H1 (cell line): ENCODE data around the gene MAPT. TPM values are rescaled to one million over a fixed set of nuclear protein-coding genes. Genes with fewer than 3 reads are reported as not detected.

ENCODE experiments used
- CTCF ChIA-PET: fragments of 300-600 bp; sonication (Branson Sonifier 250); formaldehyde crosslinking; loops from one replicate; lab custom pipeline; 2021; ENCODE audit not compliant: partially characterized antibody; lab: Charles Lee
- POLR2A ChIA-PET: fragments of 300-600 bp; sonication (Branson Sonifier 250); formaldehyde crosslinking; loops from one replicate; lab custom pipeline; 2021; ENCODE audit warnings: inconsistent platforms; ENCODE audit not compliant: partially characterized antibody; lab: Charles Lee
- DNase-seq, 2 experiments: peaks; one replicate each; pipeline versions ENCODE4 v3.0.0 to v3.0.0-alpha.2; 2010 to 2022; ENCODE audit warnings: low spot score in 2 of 2, low read depth in 1 of 2, mixed read lengths in 1 of 2
- FAIRE-seq: peaks from 2 replicates; lab custom pipeline; 2011; peaks lifted over from hg19 to GRCh38; lab: Jason Lieb, UNC
- H2AFZ ChIP-seq: 2 replicates; pipeline ENCODE4 v1.8.1; 2012; ENCODE audit warnings: low read length, inconsistent platforms
- H2AK5ac ChIP-seq: 2 replicates; pipeline ENCODE4 v1.6.1; 2013; ENCODE audit warnings: low read depth, low read length
- H2BK120ac ChIP-seq: replicated peaks from 2 replicates; pipeline ENCODE3; 2013; ENCODE audit warnings: low read depth, low read length, inconsistent platforms
- H2BK12ac ChIP-seq: 2 replicates; pipeline ENCODE4 v1.6.1; 2013; ENCODE audit warnings: low read depth, low read length
- H2BK15ac ChIP-seq: 2 replicates; pipeline ENCODE4 v1.6.1; 2013; ENCODE audit warnings: low read length
- H2BK20ac ChIP-seq: 2 replicates; pipeline ENCODE4 v1.6.1; 2013; ENCODE audit warnings: low read length
- H2BK5ac ChIP-seq: 2 replicates; pipeline ENCODE4 v1.6.1; 2013; ENCODE audit warnings: low read depth, low read length
- H3K14ac ChIP-seq: 2 replicates; pipeline ENCODE4 v1.6.1; 2013; ENCODE audit warnings: inconsistent platforms; ENCODE audit not compliant: insufficient read length
- H3K18ac ChIP-seq: 2 replicates; pipeline ENCODE4 v1.6.1; 2013; ENCODE audit warnings: low read length; ENCODE audit errors: extremely low read depth
- H3K23ac ChIP-seq: 2 replicates; pipeline ENCODE4 v1.6.1; 2013; ENCODE audit warnings: inconsistent platforms; ENCODE audit not compliant: insufficient read length
- H3K23me2 ChIP-seq: 2 replicates; pipeline ENCODE4 v1.6.1; 2013; ENCODE audit warnings: low read depth, low read length
- H3K27ac ChIP-seq: 2 replicates; pipeline ENCODE4 v1.6.1; 2011; ENCODE audit warnings: low read depth, low read length, inconsistent platforms
- H3K27me3 ChIP-seq, 4 experiments: replicated peaks in 1 of 4; 1 replicate in 1 of 4; 2 replicates in 3 of 4; pipeline versions ENCODE4 v1.6.1 to v1.8.1; 2011 to 2013; ENCODE audit warnings: low read length in 3 of 4, mild to moderate bottlenecking in 3 of 4, inconsistent platforms in 2 of 4, mixed read lengths in 2 of 4, moderate library complexity in 1 of 4; ENCODE audit not compliant: control insufficient read depth in 3 of 4, insufficient read depth in 3 of 4; ENCODE audit errors: extremely low read depth in 1 of 4
- H3K36me3 ChIP-seq, 4 experiments: 2 replicates each; pipeline versions ENCODE4 v1.6.1 to v1.8.1; 2011 to 2013; ENCODE audit warnings: mild to moderate bottlenecking in 4 of 4, low read length in 3 of 4, moderate library complexity in 2 of 4, control low read depth in 1 of 4, inconsistent platforms in 1 of 4; ENCODE audit not compliant: insufficient read depth in 4 of 4, control insufficient read depth in 2 of 4
- H3K4ac ChIP-seq: replicated peaks from 2 replicates; pipeline ENCODE3; 2013; ENCODE audit warnings: low read length, low read depth, mixed read lengths, inconsistent platforms; ENCODE audit not compliant: insufficient read length
- H3K4me1 ChIP-seq, 4 experiments: replicated peaks in 1 of 4; 1 replicate in 1 of 4; 2 replicates in 3 of 4; pipeline versions ENCODE4 v1.6.1 to v1.8.1; 2011 to 2013; ENCODE audit warnings: low read length in 3 of 4, inconsistent platforms in 2 of 4, mixed read lengths in 1 of 4; ENCODE audit not compliant: insufficient read depth in 4 of 4, control insufficient read depth in 3 of 4
- H3K4me2 ChIP-seq, 2 experiments: 2 replicates each; pipeline versions ENCODE4 v1.6.1 to v1.8.1; 2011 to 2013; ENCODE audit warnings: low read depth in 2 of 2, low read length in 2 of 2, control low read depth in 1 of 2, inconsistent platforms in 1 of 2, mild to moderate bottlenecking in 1 of 2; ENCODE audit not compliant: insufficient read depth in 1 of 2
- H3K4me3 ChIP-seq, 4 experiments: fragments of 200-600, 300-600 bp in 1 of 4; sonication (generic), shearing (Covaris generic), sonication (Bioruptor Twin) in 1 of 4; 2 replicates each; pipeline versions ENCODE4 v1.5.1 to v1.8.1; 2011 to 2016; ENCODE audit warnings: low read length in 4 of 4, low read depth in 3 of 4, control low read depth in 2 of 4, inconsistent platforms in 2 of 4, mild to moderate bottlenecking in 2 of 4, mixed read lengths in 1 of 4, moderate library complexity in 1 of 4; ENCODE audit not compliant: insufficient read depth in 2 of 4; ENCODE audit errors: extremely low read depth in 1 of 4
- H3K56ac ChIP-seq: replicated peaks from 2 replicates; pipeline ENCODE3; 2013; ENCODE audit warnings: low read depth, mild to moderate bottlenecking, mixed read lengths, low read length, inconsistent platforms; ENCODE audit not compliant: insufficient read length
- H3K79me1 ChIP-seq: 2 replicates; pipeline ENCODE4 v1.6.1; 2013; ENCODE audit warnings: low read depth, low read length, control low read depth
- H3K79me2 ChIP-seq, 2 experiments: 2 replicates each; pipeline versions ENCODE4 v1.6.1 to v1.8.1; 2012 to 2013; ENCODE audit warnings: low read length in 2 of 2, mild to moderate bottlenecking in 2 of 2, inconsistent platforms in 1 of 2; ENCODE audit not compliant: insufficient read depth in 2 of 2, control insufficient read depth in 1 of 2
- H3K9ac ChIP-seq, 4 experiments: replicated peaks in 1 of 4; 1 replicate in 1 of 4; 2 replicates in 3 of 4; pipeline versions ENCODE4 v1.6.1 to v1.8.1; 2011 to 2013; ENCODE audit warnings: low read depth in 3 of 4, low read length in 3 of 4, control low read depth in 2 of 4, mild to moderate bottlenecking in 2 of 4, moderate library complexity in 2 of 4, inconsistent platforms in 1 of 4; ENCODE audit errors: extremely low read depth in 1 of 4
- H3K9me3 ChIP-seq, 2 experiments: 2 replicates each; pipeline versions ENCODE4 v1.6.1 to v1.8.1; 2012 to 2013; ENCODE audit warnings: mild to moderate bottlenecking in 2 of 2, moderate library complexity in 2 of 2, control low read depth in 1 of 2, inconsistent platforms in 1 of 2, low read depth in 1 of 2, low read length in 1 of 2, mixed read lengths in 1 of 2; ENCODE audit not compliant: insufficient read depth in 2 of 2
- H4K20me1 ChIP-seq, 2 experiments: replicated peaks in 1 of 2; 2 replicates each; pipeline versions ENCODE3 to v1.8.1; 2011 to 2013; ENCODE audit warnings: inconsistent platforms in 2 of 2, low read length in 2 of 2, mild to moderate bottlenecking in 1 of 2; ENCODE audit not compliant: insufficient read depth in 2 of 2, control insufficient read depth in 1 of 2
- H4K5ac ChIP-seq: 2 replicates; pipeline ENCODE4 v1.6.1; 2013; ENCODE audit warnings: low read length, low read depth, mixed read lengths, inconsistent platforms; ENCODE audit not compliant: insufficient read length
- H4K8ac ChIP-seq: 2 replicates; pipeline ENCODE4 v1.8.0; 2013; ENCODE audit warnings: mild to moderate bottlenecking, moderate library complexity, low read length, inconsistent platforms; ENCODE audit not compliant: insufficient read depth; ENCODE audit errors: extremely low read depth
- H4K91ac ChIP-seq: replicated peaks from 2 replicates; pipeline ENCODE3; 2013; ENCODE audit warnings: low read length, mixed read lengths, inconsistent platforms; ENCODE audit not compliant: insufficient read length
- CBX5 ChIP-seq: fragments of 300-800, 300-1000 bp; sonication (generic); IDR thresholded peaks from 2 replicates; pipeline ENCODE4 v1.7.1; 2016; ENCODE audit warnings: antibody characterized with exemption, low read length, low read depth
- CHD2 ChIP-seq: IDR thresholded peaks from 2 replicates; pipeline ENCODE4 v1.6.1; 2012; ENCODE audit warnings: low read length, improper control_type of control experiment
- E2F6 ChIP-seq: IDR thresholded peaks from 2 replicates; pipeline ENCODE4 v1.6.1; 2012; ENCODE audit warnings: inconsistent platforms
- EGR1 ChIP-seq: IDR thresholded peaks from 2 replicates; pipeline ENCODE4 v1.6.1; 2011; ENCODE audit warnings: low read depth, low read length, borderline replicate concordance
- KDM4A ChIP-seq: IDR thresholded peaks from one replicate; pipeline ENCODE4 v1.7.1; 2012; ENCODE audit warnings: low read depth, mild to moderate bottlenecking, moderate library complexity, low read length, inconsistent platforms; ENCODE audit not compliant: severe bottlenecking
- NANOG ChIP-seq: IDR thresholded peaks from 2 replicates; pipeline ENCODE4 v1.6.1; 2011; ENCODE audit warnings: low read length, low read depth, mild to moderate bottlenecking, inconsistent platforms; ENCODE audit not compliant: insufficient read depth, poor library complexity, severe bottlenecking
- NRF1 ChIP-seq: IDR thresholded peaks from 2 replicates; pipeline ENCODE4 v1.6.1; 2011; ENCODE audit warnings: mild to moderate bottlenecking, low read depth, low read length, improper control_type of control experiment
- PHF8 ChIP-seq: fragments of 200-600 bp; sonication (generic); conservative IDR thresholded peaks from 2 replicates; pipeline ENCODE4 v1.7.1; 2012; ENCODE audit warnings: low read depth, mild to moderate bottlenecking, inconsistent platforms, low read length, moderate library complexity
- POLR2AphosphoS5 ChIP-seq: IDR thresholded peaks from 2 replicates; pipeline ENCODE4 v1.6.1; 2011; ENCODE audit warnings: low read depth, low read length
- SIN3A ChIP-seq, 2 experiments: IDR thresholded peaks in 1 of 2; conservative IDR thresholded peaks in 1 of 2; 2 replicates each; pipeline ENCODE4 v1.6.1; 2011 to 2012; ENCODE audit warnings: low read length in 2 of 2, improper control_type of control experiment in 1 of 2, low read depth in 1 of 2, mild to moderate bottlenecking in 1 of 2
- WGBS, 2 experiments: shearing (Covaris generic) in 1 of 2; methylation state at CpG; one replicate each; pipeline versions ENCODE4 v1.1.6 to v1.1.7; 2013 to 2015; ENCODE audit warnings: low lambda C conversion rate in 2 of 2, mixed read lengths in 2 of 2, inconsistent platforms in 1 of 2, low coverage in 1 of 2, missing lambda C conversion rate in 1 of 2; ENCODE audit not compliant: insufficient replicate concordance in 2 of 2, insufficient coverage in 1 of 2, insufficient read length in 1 of 2; ENCODE audit errors: extremely low coverage in 1 of 2, missing lambda C conversion rate in 1 of 2; 5-methylcytosine and 5-hydroxymethylcytosine counted together
- polyA plus RNA-seq, 7 experiments: library from polyadenylated mRNA; depleted of rRNA in 3 of 7; stranded (reverse) in 5 of 7; unstranded in 2 of 7; fragments of >200 nt in 5 of 7; fragments of 200-250 nt in 2 of 7; gene quantifications; 1 replicate in 5 of 7; 2 replicates in 1 of 7; 4 replicates in 1 of 7; pipeline versions ENCODE4 v1.2.1 to v1.2.3, GENCODE V29; 2011 to 2013; ENCODE audit warnings: missing spikeins in 2 of 7, mixed read lengths in 2 of 7
- total RNA-seq: library from RNA; stranded (reverse); fragmentation: NEBNext Ultra II Directional; extraction: Animal tissue kit (Norgen Biotek cat#: 25700); gene quantifications from 2 replicates; pipeline ENCODE4 v1.2.1, GENCODE V29; 2021

The MAPT gene
- total and polyA plus RNA-seq, 2 of the 8 experiments (the other 6 are each of a cell fraction or from before 2014, with no cell fraction given) = 0.54 to 1.7 TPM

GRCh38 chr17:45846223-45846622 is 48.1 kb upstream of the MAPT start:
- H2BK20ac ChIP-seq = no peak overlapping the region
- no peak overlapping the region for H3K4ac ChIP-seq
- H3K36me3 ChIP-seq = no peaks in the 10 kb centered on the region
- no peaks in the 10 kb centered on the region for H3K23me2 ChIP-seq
- no peak overlapping the region for H4K8ac ChIP-seq
- no peak overlapping the region for H4K5ac ChIP-seq
- no peak overlapping the region for H4K91ac ChIP-seq
- DNase-seq (no peak), FAIRE-seq (no peak)
- H3K79me1 ChIP-seq = no peaks in the 10 kb centered on the region
- H3K23ac ChIP-seq = no peak overlapping the region
- peaks cover 0 to 2% of the 10 kb centered on the region in 2 experiments for H4K20me1 ChIP-seq
- no peaks in the 10 kb centered on the region for H3K4me1 ChIP-seq
- no peak overlapping the region for H2BK15ac ChIP-seq
- 85% methylated on average over 10 of the region's 10 CpGs; no CpG with 5 or more reads in 1 of the 2 experiments for WGBS, 2 experiments
- no peaks in the 10 kb centered on the region; a peak in 1 of 7 replicates for H3K27me3 ChIP-seq
- no peak overlapping the region for H2AFZ ChIP-seq
- no peak overlapping the region for H2BK12ac ChIP-seq
- no peak overlapping the region for H3K18ac ChIP-seq
- no peak overlapping the region for H3K56ac ChIP-seq
- no peak overlapping the region for H2BK120ac ChIP-seq
- H3K27ac ChIP-seq = no peak overlapping the region
- no peak overlapping the region for H3K14ac ChIP-seq
- H2BK5ac ChIP-seq = no peak overlapping the region
- no peaks in the 10 kb centered on the region for H3K79me2 ChIP-seq
- no peak overlapping the region for H3K4me3 ChIP-seq
- H3K4me2 ChIP-seq = no peak overlapping the region
- POLR2A ChIA-PET = no interaction called here
- CTCF ChIA-PET = interaction anchor here (0.6 to 8.1 kb wide), 7 partner anchors 10 to 298 kb away, joined by 3 to 137 read pairs (median 3); no protein-coding TSS in a partner anchor
- no peak overlapping the region for H3K9ac ChIP-seq
- no peaks in the 10 kb centered on the region for H3K9me3 ChIP-seq
- no peak for TF ChIP-seq POLR2AphosphoS5
- no peak for TF ChIP-seq PHF8
- no peak for TF ChIP-seq SIN3A (conservative IDR thresholded peaks at IDR 0.05 in 1 of 2, IDR thresholded peaks at IDR 0.05 in 1 of 2; ENCODE audit: low read depth in 1 of 2, low read length in 2 of 2)
- TF ChIP-seq NANOG = no peak
- TF ChIP-seq CHD2 = no peak
- TF ChIP-seq EGR1 = no peak
- TF ChIP-seq KDM4A = no peak
- TF ChIP-seq E2F6 = no peak
- TF ChIP-seq CBX5 = no peak
- no peak for TF ChIP-seq NRF1
- H2AK5ac ChIP-seq = no peak overlapping the region
